Loucy (cell line): ENCODE data around the gene CHL1.

Experiments used
- CTCF ChIP-seq: fragments of 200-600 bp; sonication (generic); conservative IDR thresholded peaks from 2 replicates; pipeline ENCODE4 v1.5.1; 2014; ENCODE audit warnings: mild to moderate bottlenecking, antibody characterized with exemption, low read length
- EZH2phosphoT487 ChIP-seq: fragments of 200-600 bp; IDR thresholded peaks from 2 replicates; pipeline ENCODE4 v1.6.1; 2018; ENCODE audit warnings: antibody characterized with exemption, mild to moderate bottlenecking, moderate library complexity, borderline replicate concordance

- TF ChIP-seq CTCF (peak; percentile 69), EZH2phosphoT487 (no peak)
These were observed 180.6 kb downstream of the CHL1 start for GRCh38 chr3:377158-377561.
